AG09309 (cell line): ENCODE results near the gene CRY1.
"Not testable (repeated sequence)": the region's sequence is repeated elsewhere in the genome, so short reads cannot be mapped to it uniquely, and the experiment has no call there.

Experiments used
- DNase-seq: peaks from one replicate; pipeline ENCODE4 v3.0.0-alpha.2; 2010; ENCODE audit warnings: low read depth
- H3K4me3 ChIP-seq: 2 replicates; pipeline ENCODE4 v1.5.1; 2011; ENCODE audit warnings: mild to moderate bottlenecking, low read depth, low read length, moderate library complexity; ENCODE audit not compliant: control insufficient read depth
- CTCF ChIP-seq: IDR thresholded peaks from 2 replicates; pipeline ENCODE4 v1.5.1; 2011; ENCODE audit warnings: mild to moderate bottlenecking, low read depth, low read length, inconsistent platforms; ENCODE audit not compliant: insufficient read depth, control insufficient read depth; ENCODE audit errors: missing control alignments

Gene CRY1

DNA sequence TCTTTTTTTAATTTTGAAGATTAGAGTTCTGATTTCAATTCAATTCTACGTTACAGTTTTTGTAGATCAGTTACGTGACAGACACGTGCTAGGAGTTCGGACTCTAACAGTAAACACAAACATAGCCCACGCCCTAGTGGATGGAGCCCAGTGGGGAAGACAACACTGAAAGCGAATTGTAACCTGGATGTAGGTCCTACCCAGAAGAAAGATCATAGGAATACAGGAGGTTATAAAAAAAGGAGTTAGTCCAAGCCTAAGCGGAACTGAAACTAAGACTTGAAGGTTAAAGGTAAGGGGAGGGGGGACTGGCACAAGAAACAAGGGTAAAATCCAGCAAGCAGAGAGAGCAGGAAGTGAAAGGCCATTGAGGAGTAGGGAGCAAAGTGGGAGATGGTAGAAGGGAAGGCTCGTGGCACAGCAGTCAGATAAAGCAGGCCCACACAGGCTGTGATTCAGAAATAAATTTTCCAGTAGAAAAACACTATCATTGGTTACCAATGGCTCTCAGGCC, 15.7 kb upstream of the CRY1 start:
- TF ChIP-seq CTCF, result no peak
- no peak overlapping the region for H3K4me3 ChIP-seq
- no peak for DNase-seq

- H3K4me3 ChIP-seq, DNase-seq: not testable (repeated sequence)
These were observed 15.0 kb upstream of the CRY1 start for GRCh38 chr12:107108366-107108765.

DNA sequence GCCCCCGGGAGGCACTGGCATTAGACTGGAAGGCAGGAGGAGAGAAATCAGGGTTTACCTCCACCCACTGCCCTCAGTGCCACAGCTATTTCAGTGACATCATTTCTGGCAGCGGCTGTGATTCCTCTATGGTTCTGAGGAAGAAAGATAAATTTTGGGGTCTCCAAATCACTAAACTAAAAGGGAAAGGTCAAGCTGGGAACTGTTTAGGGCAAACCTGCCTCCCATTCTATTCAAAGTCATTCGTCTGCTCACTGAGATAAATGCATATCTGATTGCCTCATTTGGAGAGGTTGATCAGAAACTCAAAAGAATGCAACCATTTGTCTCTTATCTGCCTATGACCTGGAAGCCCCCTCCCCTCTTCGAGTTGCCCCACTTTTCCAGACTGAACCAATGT, 14.0 kb upstream of the CRY1 start:
- no peak overlapping the region for H3K4me3 ChIP-seq
- TF ChIP-seq CTCF, result no peak
- DNase-seq, result no peak

DNA sequence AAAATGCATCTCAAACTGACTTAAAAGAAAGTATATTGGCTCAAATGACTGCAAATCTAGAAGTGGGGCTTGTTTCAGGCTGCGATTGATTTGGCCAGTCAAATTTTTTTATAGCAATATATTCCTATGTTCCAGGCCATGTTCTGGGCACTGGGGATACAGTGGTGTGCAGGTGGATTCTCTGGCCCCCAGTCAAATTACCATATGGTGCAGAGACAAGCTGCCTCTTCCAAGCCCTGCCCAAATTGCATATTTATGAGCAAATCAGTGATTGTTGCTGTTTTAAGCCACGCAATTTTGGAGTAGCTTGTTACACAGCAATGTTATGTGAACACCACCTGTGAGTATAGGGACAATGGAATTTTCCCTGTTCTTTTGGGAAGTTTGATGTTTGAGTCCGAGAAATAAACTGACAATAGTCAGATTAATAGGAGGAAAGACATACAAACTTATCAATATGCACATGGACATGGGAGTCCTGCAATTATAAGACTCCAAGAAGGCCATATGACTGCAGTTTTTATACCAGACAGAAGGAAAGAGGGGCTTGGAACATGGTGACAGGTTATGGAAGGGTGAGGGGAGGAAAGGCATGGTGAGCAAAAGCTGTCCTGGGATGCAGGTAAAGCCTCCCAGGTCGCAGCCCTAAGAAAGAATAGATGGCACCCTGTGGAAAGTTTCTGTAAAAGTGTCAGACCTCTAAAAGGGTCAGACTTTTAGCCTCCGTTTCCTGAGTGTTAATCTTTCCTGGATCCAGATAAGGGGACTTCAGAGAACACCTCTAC, 13.1 kb upstream of the CRY1 start:
- H3K4me3 ChIP-seq, result no peak overlapping the region
- TF ChIP-seq CTCF, result no peak
- DNase-seq, result no peak

- H3K4me3 ChIP-seq, result no peak overlapping the region
- no peak for TF ChIP-seq CTCF
- no peak for DNase-seq
These were observed 12.0 kb upstream of the CRY1 start for GRCh38 chr12:107105410-107105703.

DNA sequence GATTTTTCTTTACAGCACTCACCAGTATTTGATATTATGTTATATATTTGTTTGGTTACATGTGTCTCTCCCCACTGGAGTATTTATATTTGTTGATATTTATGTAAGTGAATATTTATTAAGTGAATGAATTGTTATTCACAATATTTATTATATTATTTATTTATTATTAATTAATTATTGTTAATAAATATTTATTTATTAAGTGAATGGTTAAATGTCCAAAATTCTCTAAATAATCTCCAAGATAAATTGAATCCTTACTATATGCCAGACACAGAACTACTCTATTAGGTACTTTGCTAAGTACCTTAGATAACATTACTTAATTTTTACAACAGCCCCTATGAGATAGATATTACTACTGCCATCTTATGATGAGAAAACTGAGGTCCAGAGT, 10.2 kb upstream of the CRY1 start:
- H3K4me3 ChIP-seq, result no peak overlapping the region
- TF ChIP-seq CTCF, result no peak
- DNase-seq, result no peak

GRCh38 chr12:107103097-107103496, 9.7 kb upstream of the CRY1 start:
- H3K4me3 ChIP-seq, result no peak overlapping the region
- no peak for TF ChIP-seq CTCF

More at GRCh38 chr12:107103097-107103496, 9.7 kb upstream of the CRY1 start:
- DNase-seq, result no peak
